Testis (tissue), 3 donors: Measurements from ENCODE around the gene KLHL25. TPM values are rescaled to one million over a fixed set of nuclear protein-coding genes. Genes with fewer than 3 reads are reported as not detected.

Experiments
- DNase-seq: peaks from one replicate; pipeline ENCODE4 v3.0.0-alpha.2; 2019
- H3K27ac ChIP-seq, 2 donors: fragments of 200-600 bp; sonication (generic); one replicate each; pipeline ENCODE4 v1.5.1; 2019
- H3K27me3 ChIP-seq: fragments of 200-600 bp; sonication (generic); one replicate; pipeline ENCODE4 v1.5.1; 2019
- H3K36me3 ChIP-seq: fragments of 200-600 bp; sonication (generic); one replicate; pipeline ENCODE4 v1.5.1; 2017; ENCODE audit warnings: low read depth; ENCODE audit errors: missing control alignments
- H3K4me1 ChIP-seq: fragments of 200-600 bp; sonication (generic); one replicate; pipeline ENCODE4 v1.5.1; 2019
- H3K4me3 ChIP-seq, 2 donors: fragments of 200-600 bp; sonication (generic); one replicate each; pipeline ENCODE4 v1.5.1; 2017 to 2019
- H3K9me3 ChIP-seq: fragments of 200-600 bp; sonication (generic); one replicate; pipeline ENCODE4 v1.5.1; 2017
- POLR2A ChIP-seq: fragments of 450-650 bp; IDR thresholded peaks from one replicate; pipeline ENCODE4 v1.6.1; 2017; ENCODE audit warnings: antibody characterized with exemption, mild to moderate bottlenecking, moderate library complexity
- WGBS, 2 donors: methylation state at CpG; one replicate each; pipeline ENCODE4 v1.1.5; 2018; 5-methylcytosine and 5-hydroxymethylcytosine counted together
- intact Hi-C: fragments of 100-400 bp; cut with DNase I; formaldehyde crosslinking; loops from one replicate; pipeline ENCODE4 v1.15.1; 2023; ENCODE audit warnings: low total_unique reads
- polyA plus RNA-seq: library from polyadenylated mRNA; stranded (reverse); fragments of 350-450 nt; fragmentation: Illumina TruSeq; extraction: RNeasy Lipid Tissue Mini Kit (QIAGEN cat#74804); gene quantifications from one replicate; pipeline ENCODE4 v1.2.3, GENCODE V29; 2014; ENCODE audit warnings: low read depth, low replicate concordance; ENCODE audit not compliant: insufficient read depth
- total RNA-seq, 2 donors: library from RNA; depleted of rRNA; stranded (reverse); fragments of >200 nt; gene quantifications; one replicate each; pipeline ENCODE4 v1.2.3, GENCODE V29; 2016
- TF ChIP-seq, protein P1 (sequence below), 3 experiments: fragments of 450-650 bp in 2 of 3; fragments of 200-600 bp in 1 of 3; sonication (generic) in 1 of 3; IDR thresholded peaks; one replicate each; pipeline ENCODE4 v1.5.1; 2016 to 2019; ENCODE audit warnings: antibody characterized with exemption in 3 of 3, mild to moderate bottlenecking in 2 of 3, moderate library complexity in 1 of 3

Gene KLHL25
- total and polyA plus RNA-seq, 3 donors from 2014 or later: 19.6 to 50.1 (median 42.6) TPM

- DNase-seq: no peak
- WGBS, 2 donors: 53 to 74% methylated on average over 11 to 13 of the region's 13 CpGs
- H3K4me1 ChIP-seq: no peaks in the 10 kb centered on the region
- intact Hi-C loops: no loop called here
- TF ChIP-seq, protein P1, sequence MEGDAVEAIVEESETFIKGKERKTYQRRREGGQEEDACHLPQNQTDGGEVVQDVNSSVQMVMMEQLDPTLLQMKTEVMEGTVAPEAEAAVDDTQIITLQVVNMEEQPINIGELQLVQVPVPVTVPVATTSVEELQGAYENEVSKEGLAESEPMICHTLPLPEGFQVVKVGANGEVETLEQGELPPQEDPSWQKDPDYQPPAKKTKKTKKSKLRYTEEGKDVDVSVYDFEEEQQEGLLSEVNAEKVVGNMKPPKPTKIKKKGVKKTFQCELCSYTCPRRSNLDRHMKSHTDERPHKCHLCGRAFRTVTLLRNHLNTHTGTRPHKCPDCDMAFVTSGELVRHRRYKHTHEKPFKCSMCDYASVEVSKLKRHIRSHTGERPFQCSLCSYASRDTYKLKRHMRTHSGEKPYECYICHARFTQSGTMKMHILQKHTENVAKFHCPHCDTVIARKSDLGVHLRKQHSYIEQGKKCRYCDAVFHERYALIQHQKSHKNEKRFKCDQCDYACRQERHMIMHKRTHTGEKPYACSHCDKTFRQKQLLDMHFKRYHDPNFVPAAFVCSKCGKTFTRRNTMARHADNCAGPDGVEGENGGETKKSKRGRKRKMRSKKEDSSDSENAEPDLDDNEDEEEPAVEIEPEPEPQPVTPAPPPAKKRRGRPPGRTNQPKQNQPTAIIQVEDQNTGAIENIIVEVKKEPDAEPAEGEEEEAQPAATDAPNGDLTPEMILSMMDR (IDR thresholded peaks at IDR 0.05): no peak
- no peak for TF ChIP-seq POLR2A
- H3K27me3 ChIP-seq: no peaks in the 10 kb centered on the region
- H3K9me3 ChIP-seq: no peaks in the 10 kb centered on the region
- H3K27ac ChIP-seq: no peak overlapping the region
- no peaks in the 10 kb centered on the region for H3K36me3 ChIP-seq
- no peak overlapping the region for H3K4me3 ChIP-seq
These were observed 22.8 kb downstream of the KLHL25 start for GRCh38 chr15:85771781-85772445.

DNA sequence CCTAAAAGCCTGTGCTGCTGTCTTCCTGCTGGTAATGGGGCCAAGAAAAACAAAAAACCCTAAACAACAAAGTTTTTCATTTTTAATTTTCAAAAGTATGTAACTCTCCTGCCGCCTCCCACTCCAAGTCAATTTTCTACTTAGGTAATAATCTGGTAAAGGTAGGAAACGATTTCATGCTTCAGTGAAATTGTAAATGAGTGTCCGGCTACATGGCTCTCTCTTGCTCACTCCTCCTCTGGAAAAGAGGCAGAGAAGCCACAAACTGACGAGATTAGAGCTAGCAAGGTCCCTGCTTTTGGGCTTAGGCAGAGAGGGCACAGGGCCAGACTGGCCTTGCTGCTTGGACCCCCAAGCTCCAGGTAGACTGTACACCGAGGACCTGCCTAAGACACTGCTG lies 23.5 kb downstream of the KLHL25 start:
- 48 to 49% methylated on average over 5 of the region's 5 CpGs for WGBS, 2 donors
- Histone ChIP-seq H3K27ac (no peak overlapping the region), H3K9me3 (no peaks in the 10 kb centered on the region), H3K4me3 (no peak overlapping the region), H3K27me3 (no peaks in the 10 kb centered on the region), H3K4me1 (no peaks in the 10 kb centered on the region), H3K36me3 (no peaks in the 10 kb centered on the region)
- DNase-seq: no peak
- TF ChIP-seq, protein P1 (IDR thresholded peaks at IDR 0.05): no peak
- TF ChIP-seq POLR2A: no peak
- intact Hi-C loops: no loop called here

- intact Hi-C loops: no loop called here
- H3K27ac ChIP-seq: no peak overlapping the region
- 90 to 93% methylated on average over 4 to 21 of the region's 21 CpGs for WGBS, 2 donors
These were observed 24.4 kb downstream of the KLHL25 start for GRCh38 chr15:85770096-85771041.

DNA sequence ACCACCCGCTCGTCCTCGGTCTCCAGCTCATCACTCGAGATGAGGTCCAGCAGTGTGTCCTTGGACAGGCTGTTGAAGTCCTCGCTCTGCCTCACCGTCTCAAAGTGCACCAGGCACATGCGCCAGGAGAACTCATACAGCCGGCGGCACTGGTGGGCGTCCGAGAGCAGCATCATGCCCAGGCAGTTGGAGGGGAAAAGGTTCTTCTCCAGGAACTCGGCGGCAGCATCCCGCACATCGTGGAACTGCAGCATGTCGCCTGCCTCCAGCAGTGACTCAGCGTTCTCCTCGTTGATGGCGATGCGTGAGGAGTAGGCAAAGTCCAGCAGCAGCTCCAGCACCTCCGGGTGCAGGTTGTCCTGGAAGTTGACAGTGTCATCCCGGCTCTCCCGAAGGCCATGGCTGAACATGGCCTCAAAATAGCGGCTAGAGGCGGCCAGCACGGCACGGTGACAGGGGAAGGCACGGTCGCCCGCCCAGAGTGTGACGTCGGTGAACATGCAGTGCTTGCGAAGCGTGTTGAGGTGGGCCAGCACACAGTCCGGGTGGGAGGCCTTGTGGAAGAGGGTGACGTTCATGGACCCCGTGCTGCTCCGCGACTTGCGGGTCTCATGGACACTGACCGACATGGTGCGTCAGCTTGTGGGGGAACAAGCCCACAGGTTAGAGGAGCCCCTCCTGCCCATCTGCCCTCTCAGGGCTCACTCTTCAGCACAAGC lies 25.4 kb downstream of the KLHL25 start:
- 97% methylated on average over 42 of the region's 42 CpGs; no CpG with 5 or more reads in 1 of the 2 donors for WGBS, 2 donors

More at GRCh38 chr15:85770096-85771041, 24.4 kb downstream of the KLHL25 start:
- no peaks in the 10 kb centered on the region for H3K9me3 ChIP-seq
- H3K27me3 ChIP-seq: no peaks in the 10 kb centered on the region
- no peaks in the 10 kb centered on the region for H3K4me1 ChIP-seq
- DNase-seq: no peak
- TF ChIP-seq, protein P1 (IDR thresholded peaks at IDR 0.05): no peak
- TF ChIP-seq POLR2A: no peak
- no peaks in the 10 kb centered on the region for H3K36me3 ChIP-seq
- H3K4me3 ChIP-seq: no peak overlapping the region

More for the DNA sequence above, 25.4 kb downstream of the KLHL25 start:
- Histone ChIP-seq H3K36me3 (no peaks in the 10 kb centered on the region), H3K4me1 (no peaks in the 10 kb centered on the region), H3K27me3 (no peaks in the 10 kb centered on the region), H3K4me3 (no peak overlapping the region), H3K27ac (no peak overlapping the region), H3K9me3 (no peaks in the 10 kb centered on the region)
- TF ChIP-seq POLR2A: no peak
- TF ChIP-seq, protein P1 (IDR thresholded peaks at IDR 0.05): no peak
- intact Hi-C loops: no loop called here
- DNase-seq: no peak
